ENCODE results near the gene CCDC71L.

DNA sequence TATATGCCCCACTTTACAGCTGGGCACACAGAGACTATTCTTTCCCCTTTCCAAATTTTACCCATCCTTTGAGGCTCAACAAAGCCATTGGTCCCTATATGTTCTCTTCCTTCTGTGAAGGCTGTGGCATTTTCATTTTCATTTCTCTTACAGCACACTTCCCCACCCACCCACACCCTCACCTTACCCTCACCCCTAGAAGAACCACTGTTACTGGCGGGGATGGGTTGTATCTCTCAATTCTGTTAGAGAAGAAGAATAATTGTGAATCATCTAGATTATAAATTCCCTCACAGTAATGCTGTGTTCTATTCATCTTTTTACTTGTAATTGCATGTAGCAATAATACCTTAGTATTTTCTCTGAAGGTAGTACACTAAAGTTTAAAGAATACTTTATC, 10.2 kb upstream of the CCDC71L start:
- TF ChIP-seq ISL1 (CRISPR knock-in tag; IDR thresholded peaks at IDR 0.05), result no peak
- no peak for TF ChIP-seq ARNTL (CRISPR knock-in tag; IDR thresholded peaks at IDR 0.05; ENCODE audit: borderline replicate concordance, low read depth)
- no peak for TF ChIP-seq RARB (CRISPR knock-in tag; IDR thresholded peaks at IDR 0.05)
- no peak for TF ChIP-seq ZNF8 (CRISPR knock-in tag; IDR thresholded peaks at IDR 0.05)
- no peak for TF ChIP-seq SNAI2 (CRISPR knock-in tag; IDR thresholded peaks at IDR 0.05)
- TF ChIP-seq, protein P1, sequence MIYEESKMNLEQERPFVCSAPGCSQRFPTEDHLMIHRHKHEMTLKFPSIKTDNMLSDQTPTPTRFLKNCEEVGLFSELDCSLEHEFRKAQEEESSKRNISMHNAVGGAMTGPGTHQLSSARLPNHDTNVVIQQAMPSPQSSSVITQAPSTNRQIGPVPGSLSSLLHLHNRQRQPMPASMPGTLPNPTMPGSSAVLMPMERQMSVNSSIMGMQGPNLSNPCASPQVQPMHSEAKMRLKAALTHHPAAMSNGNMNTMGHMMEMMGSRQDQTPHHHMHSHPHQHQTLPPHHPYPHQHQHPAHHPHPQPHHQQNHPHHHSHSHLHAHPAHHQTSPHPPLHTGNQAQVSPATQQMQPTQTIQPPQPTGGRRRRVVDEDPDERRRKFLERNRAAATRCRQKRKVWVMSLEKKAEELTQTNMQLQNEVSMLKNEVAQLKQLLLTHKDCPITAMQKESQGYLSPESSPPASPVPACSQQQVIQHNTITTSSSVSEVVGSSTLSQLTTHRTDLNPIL (CRISPR knock-in tag; IDR thresholded peaks at IDR 0.05; ENCODE audit: low read depth), result no peak
- no peak for TF ChIP-seq ZFP30 (CRISPR knock-in tag; IDR thresholded peaks at IDR 0.05)
- TF ChIP-seq POU6F1 (CRISPR knock-in tag; IDR thresholded peaks at IDR 0.05; ENCODE audit: borderline replicate concordance, low read depth), result no peak
